Peyer's patch (tissue), 4 donors: ENCODE data around the gene JPH3.

ENCODE experiments used
- CTCF ChIP-seq, 6 experiments: fragments of 450-650 bp in 4 of 6; fragments of 200-600 bp in 2 of 6; sonication (generic) in 1 of 6; IDR thresholded peaks; one replicate each; pipeline ENCODE4 v1.5.1; 2017 to 2019; ENCODE audit warnings: antibody characterized with exemption in 6 of 6, mild to moderate bottlenecking in 3 of 6, moderate library complexity in 1 of 6
- POLR2A ChIP-seq, 2 donors: fragments of 450-650 bp; IDR thresholded peaks; one replicate each; pipeline ENCODE4 v1.5.1; 2017; ENCODE audit warnings: antibody characterized with exemption in 2 of 2, mild to moderate bottlenecking in 2 of 2, moderate library complexity in 2 of 2

GRCh38 chr16:87642491-87642890 is 40.2 kb downstream of the JPH3 start:
- TF ChIP-seq CTCF (IDR thresholded peaks at IDR 0.05) (no peak), POLR2A (IDR thresholded peaks at IDR 0.05) (no peak)
